Measurements from ENCODE around the gene LHFPL6. TPM values are rescaled to one million over a fixed set of nuclear protein-coding genes. Genes with fewer than 3 reads are reported as not detected.

The LHFPL6 gene
- total RNA-seq, 2 donors from 2014 or later: 0.53 to 2.8 TPM

DNA sequence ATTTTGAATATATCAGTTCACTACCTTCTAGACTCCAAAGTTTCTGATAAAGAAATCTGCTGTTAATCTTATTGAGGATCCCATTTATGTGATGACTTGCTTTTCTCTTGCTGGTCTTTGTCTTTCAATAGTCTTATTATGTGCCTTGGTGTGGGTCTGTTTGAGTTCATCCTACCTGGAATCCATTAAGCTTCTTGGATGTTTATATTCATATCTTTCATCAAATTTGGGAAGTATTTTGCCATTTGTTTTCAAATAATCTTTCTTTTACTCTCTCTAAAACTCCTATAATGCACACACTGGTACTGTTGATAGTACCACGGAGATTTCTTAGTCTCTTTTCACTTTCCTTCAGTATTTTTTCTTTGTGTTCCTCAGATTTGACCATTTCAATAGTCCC lies 28.3 kb upstream of the LHFPL6 start:
- Mint-ChIP-seq H3K36me3 (ENCODE audit: low read depth) (no peaks in the 10 kb centered on the region), H3K4me3 (no peak overlapping the region), H3K27me3 (ENCODE audit: insufficient read depth) (no peaks in the 10 kb centered on the region), H3K9me3 (no peaks in the 10 kb centered on the region), H3K4me1 (no peaks in the 10 kb centered on the region), H3K27ac (no peak overlapping the region)
- Histone ChIP-seq H3K27ac (ENCODE audit: low read depth, low read length) (no peak overlapping the region), H3K27me3 (ENCODE audit: control insufficient read depth, insufficient read depth, low read length, poor library complexity, severe bottlenecking) (no peaks in the 10 kb centered on the region), H3K9me3 (ENCODE audit: control insufficient read depth, low read length) (peaks cover 12% of the 10 kb centered on the region), H3K9ac (ENCODE audit: extremely low read depth, low read length, poor library complexity, severe bottlenecking) (no peak overlapping the region), H3K4me3 (ENCODE audit: low read length) (no peak overlapping the region), H3K36me3 (ENCODE audit: control insufficient read depth, insufficient read depth, low read length) (no peaks in the 10 kb centered on the region), H3K4me1 (ENCODE audit: control insufficient read depth, insufficient read depth, low read length) (peaks cover 5% of the 10 kb centered on the region)
- DNase-seq: no peak
- TF ChIP-seq, protein P1, sequence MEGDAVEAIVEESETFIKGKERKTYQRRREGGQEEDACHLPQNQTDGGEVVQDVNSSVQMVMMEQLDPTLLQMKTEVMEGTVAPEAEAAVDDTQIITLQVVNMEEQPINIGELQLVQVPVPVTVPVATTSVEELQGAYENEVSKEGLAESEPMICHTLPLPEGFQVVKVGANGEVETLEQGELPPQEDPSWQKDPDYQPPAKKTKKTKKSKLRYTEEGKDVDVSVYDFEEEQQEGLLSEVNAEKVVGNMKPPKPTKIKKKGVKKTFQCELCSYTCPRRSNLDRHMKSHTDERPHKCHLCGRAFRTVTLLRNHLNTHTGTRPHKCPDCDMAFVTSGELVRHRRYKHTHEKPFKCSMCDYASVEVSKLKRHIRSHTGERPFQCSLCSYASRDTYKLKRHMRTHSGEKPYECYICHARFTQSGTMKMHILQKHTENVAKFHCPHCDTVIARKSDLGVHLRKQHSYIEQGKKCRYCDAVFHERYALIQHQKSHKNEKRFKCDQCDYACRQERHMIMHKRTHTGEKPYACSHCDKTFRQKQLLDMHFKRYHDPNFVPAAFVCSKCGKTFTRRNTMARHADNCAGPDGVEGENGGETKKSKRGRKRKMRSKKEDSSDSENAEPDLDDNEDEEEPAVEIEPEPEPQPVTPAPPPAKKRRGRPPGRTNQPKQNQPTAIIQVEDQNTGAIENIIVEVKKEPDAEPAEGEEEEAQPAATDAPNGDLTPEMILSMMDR (conservative IDR thresholded peaks at IDR 0.05): no peak
- 90 to 100% methylated on average over 1 of the region's 1 CpG for WGBS, 2 experiments (ENCODE audit: insufficient coverage in 1 of 2, insufficient read length in 1 of 2)

DNA sequence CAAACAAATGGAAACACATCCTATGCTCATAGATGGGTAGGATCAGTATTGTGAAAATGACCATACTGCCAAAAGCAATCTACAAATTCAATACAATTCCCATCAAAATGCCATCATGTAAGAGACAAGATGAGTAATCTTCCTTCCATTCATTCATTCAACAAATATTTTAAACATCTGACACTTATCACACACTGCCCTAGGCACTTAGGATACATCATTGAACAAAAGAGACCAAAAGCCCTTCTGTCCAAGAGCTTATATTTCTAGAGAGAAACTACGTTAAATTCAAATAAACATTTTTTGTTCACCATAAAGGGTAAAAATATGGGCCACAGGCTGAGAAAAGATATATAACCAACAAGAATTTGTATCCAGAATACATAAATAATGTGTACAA lies 20.5 kb upstream of the LHFPL6 start:
- no peaks in the 10 kb centered on the region for H3K9me3 ChIP-seq (ENCODE audit: control insufficient read depth, low read length)
- H3K4me1 ChIP-seq (ENCODE audit: control insufficient read depth, insufficient read depth, low read length): no peaks in the 10 kb centered on the region
- no peaks in the 10 kb centered on the region for H3K27me3 ChIP-seq (ENCODE audit: control insufficient read depth, insufficient read depth, low read length, poor library complexity, severe bottlenecking)
- DNase-seq: no peak
- no peak overlapping the region for H3K9ac ChIP-seq (ENCODE audit: extremely low read depth, low read length, poor library complexity, severe bottlenecking)
- no peak overlapping the region for H3K4me3 ChIP-seq (ENCODE audit: low read length)
- no peaks in the 10 kb centered on the region for H3K9me3 Mint-ChIP-seq
- no peaks in the 10 kb centered on the region for H3K4me1 Mint-ChIP-seq
- 92% methylated on average over 1 of the region's 1 CpG; no CpG with 5 or more reads in 1 of the 2 experiments for WGBS, 2 experiments (ENCODE audit: insufficient coverage in 1 of 2, insufficient read length in 1 of 2)
- H3K36me3 Mint-ChIP-seq (ENCODE audit: low read depth): no peaks in the 10 kb centered on the region
- no peak overlapping the region for H3K27ac Mint-ChIP-seq
- no peak overlapping the region for H3K27ac ChIP-seq (ENCODE audit: low read depth, low read length)
- no peak overlapping the region for H3K4me3 Mint-ChIP-seq
- H3K27me3 Mint-ChIP-seq (ENCODE audit: insufficient read depth): peaks cover 17% of the 10 kb centered on the region
- H3K36me3 ChIP-seq (ENCODE audit: control insufficient read depth, insufficient read depth, low read length): no peaks in the 10 kb centered on the region
- TF ChIP-seq, protein P1 (conservative IDR thresholded peaks at IDR 0.05): no peak

DNA sequence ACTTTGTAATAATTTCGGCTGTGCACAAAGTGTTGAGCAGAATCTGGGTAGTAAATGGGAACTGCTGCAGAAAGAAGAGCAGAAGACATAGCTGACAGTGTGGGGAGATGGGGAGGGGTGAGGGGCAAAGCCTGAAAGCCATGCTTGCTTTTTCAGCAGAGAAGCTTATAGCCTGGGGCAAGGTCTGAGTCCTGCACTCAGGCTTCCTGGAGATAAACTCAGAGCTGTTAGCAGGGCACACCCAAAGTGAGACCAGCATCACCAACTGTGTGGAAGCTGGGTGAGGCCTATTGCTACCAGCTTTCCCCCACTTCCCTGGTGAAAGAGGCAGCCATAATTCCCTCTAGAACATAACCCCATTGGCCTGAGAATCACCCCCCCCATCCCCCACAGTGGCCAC lies 15.6 kb upstream of the LHFPL6 start:
- no peaks in the 10 kb centered on the region for H3K36me3 ChIP-seq (ENCODE audit: control insufficient read depth, insufficient read depth, low read length)
- TF ChIP-seq, protein P1 (conservative IDR thresholded peaks at IDR 0.05): no peak
- peaks cover 15% of the 10 kb centered on the region for H3K27me3 Mint-ChIP-seq (ENCODE audit: insufficient read depth)
- H3K4me3 ChIP-seq (ENCODE audit: low read length): no peak overlapping the region
- H3K4me1 ChIP-seq (ENCODE audit: control insufficient read depth, insufficient read depth, low read length): no peaks in the 10 kb centered on the region
- H3K4me1 Mint-ChIP-seq: no peaks in the 10 kb centered on the region
- H3K27ac Mint-ChIP-seq: no peak overlapping the region
- H3K27me3 ChIP-seq (ENCODE audit: control insufficient read depth, insufficient read depth, low read length, poor library complexity, severe bottlenecking): no peaks in the 10 kb centered on the region
- H3K9ac ChIP-seq (ENCODE audit: extremely low read depth, low read length, poor library complexity, severe bottlenecking): no peak overlapping the region
- H3K9me3 ChIP-seq (ENCODE audit: control insufficient read depth, low read length): no peaks in the 10 kb centered on the region
- no peak overlapping the region for H3K27ac ChIP-seq (ENCODE audit: low read depth, low read length)
- no peak for DNase-seq
- WGBS, 2 experiments (ENCODE audit: insufficient coverage in 1 of 2, insufficient read length in 1 of 2): 89% methylated on average over 1 of the region's 1 CpG; no CpG with 5 or more reads in 1 of the 2 experiments
- H3K36me3 Mint-ChIP-seq (ENCODE audit: low read depth): no peaks in the 10 kb centered on the region
- no peak overlapping the region for H3K4me3 Mint-ChIP-seq
- no peaks in the 10 kb centered on the region for H3K9me3 Mint-ChIP-seq
